ENCODE data around the gene SHMT2.
"Not testable (repeated sequence)": the region's sequence is repeated elsewhere in the genome, so short reads cannot be mapped to it uniquely, and the experiment has no call there.

Gene SHMT2

DNA sequence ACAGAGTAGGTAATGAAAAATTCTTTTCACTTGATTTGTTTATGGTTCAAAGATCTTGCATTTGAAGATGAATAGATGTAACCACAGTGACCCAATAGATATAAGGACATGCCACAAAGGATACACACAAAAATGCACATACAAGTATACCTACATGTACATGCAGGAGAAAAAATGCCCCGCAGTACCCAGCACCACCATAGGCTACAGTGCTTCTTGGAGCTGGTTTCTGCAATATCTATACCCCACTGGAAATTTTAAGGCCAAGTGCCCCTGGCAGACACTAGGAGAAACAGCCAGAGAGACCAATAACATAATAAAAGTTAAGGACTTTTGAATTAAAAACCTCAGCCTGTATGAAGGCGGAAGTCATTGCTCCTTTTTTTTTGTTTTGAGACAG lies 33.6 kb downstream of the SHMT2 start:
- WGBS, 2 experiments: 92 to 93% methylated on average over 2 of the region's 2 CpGs
- no peak overlapping the region for H3K4me3 ChIP-seq (ENCODE audit: insufficient read depth, low read depth, low read length)
- H3K27me3 ChIP-seq (ENCODE audit: control insufficient read depth, insufficient read depth, low read length, poor library complexity, severe bottlenecking): no peaks in the 10 kb centered on the region
- no peaks in the 10 kb centered on the region for H3K9me3 ChIP-seq (ENCODE audit: control insufficient read depth, low read length)
- H3K36me3 ChIP-seq (ENCODE audit: control insufficient read depth, insufficient read depth, low read length): peaks cover 15% of the 10 kb centered on the region
- H3K27ac ChIP-seq (ENCODE audit: insufficient read depth, low read depth, low read length, poor library complexity, severe bottlenecking): no peak overlapping the region
- peaks cover 27% of the 10 kb centered on the region for H3K4me1 ChIP-seq (ENCODE audit: control insufficient read depth, insufficient read depth, low read length)

DNA sequence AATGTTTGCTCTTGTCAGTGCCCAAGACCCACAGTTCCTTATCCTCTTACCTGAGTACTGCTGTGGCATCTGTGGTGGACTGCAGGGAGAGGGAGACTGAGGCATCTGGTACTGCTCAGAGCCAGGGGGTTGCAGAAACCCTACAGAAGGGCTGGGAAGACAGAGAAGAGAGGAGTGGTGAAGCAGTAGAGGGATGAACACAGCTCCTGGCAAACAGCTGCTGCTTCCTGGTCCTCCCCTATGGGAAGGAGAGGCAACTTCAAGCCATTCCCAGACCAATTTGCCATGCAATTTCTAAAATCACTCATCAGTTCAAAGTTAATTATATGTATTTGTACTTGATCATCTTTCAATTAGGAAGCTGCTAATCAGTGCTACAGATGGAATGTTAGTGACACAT lies 37.2 kb downstream of the SHMT2 start:
- no peaks in the 10 kb centered on the region for H3K9me3 ChIP-seq (ENCODE audit: control insufficient read depth, low read length)
- H3K4me1 ChIP-seq (ENCODE audit: control insufficient read depth, insufficient read depth, low read length): peaks cover 12% of the 10 kb centered on the region
- peaks cover 22% of the 10 kb centered on the region for H3K36me3 ChIP-seq (ENCODE audit: control insufficient read depth, insufficient read depth, low read length)
- H3K4me3 ChIP-seq (ENCODE audit: insufficient read depth, low read depth, low read length): no peak overlapping the region
- H3K27me3 ChIP-seq (ENCODE audit: control insufficient read depth, insufficient read depth, low read length, poor library complexity, severe bottlenecking): no peaks in the 10 kb centered on the region
- H3K27ac ChIP-seq (ENCODE audit: insufficient read depth, low read depth, low read length, poor library complexity, severe bottlenecking): no peak overlapping the region

DNA sequence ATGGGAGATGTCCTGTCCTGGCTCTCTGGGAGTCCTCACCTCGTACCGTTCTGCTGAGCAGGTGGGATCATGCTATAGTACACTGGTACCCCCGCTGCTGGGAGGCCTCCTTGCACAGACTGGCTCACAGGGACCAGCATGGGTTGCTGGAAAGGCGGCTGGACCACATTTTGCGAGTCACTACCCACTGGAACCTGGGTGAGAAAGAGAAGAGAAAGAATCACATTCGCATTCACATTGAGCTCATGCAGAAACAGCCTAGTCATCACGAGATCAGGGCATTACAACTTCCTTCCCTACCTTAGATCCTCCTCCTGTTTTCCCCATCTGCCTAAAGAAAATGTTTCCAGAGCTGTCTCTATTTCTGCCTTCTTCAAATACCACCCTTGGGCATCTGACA lies 38.8 kb downstream of the SHMT2 start:
- 93 to 95% methylated on average over 7 of the region's 7 CpGs for WGBS, 2 experiments
- Histone ChIP-seq H3K4me1 (ENCODE audit: control insufficient read depth, insufficient read depth, low read length) (no peaks in the 10 kb centered on the region), H3K27me3 (ENCODE audit: control insufficient read depth, insufficient read depth, low read length, poor library complexity, severe bottlenecking) (no peaks in the 10 kb centered on the region), H3K36me3 (ENCODE audit: control insufficient read depth, insufficient read depth, low read length) (peaks cover 22% of the 10 kb centered on the region), H3K27ac (ENCODE audit: insufficient read depth, low read depth, low read length, poor library complexity, severe bottlenecking) (no peak overlapping the region), H3K9me3 (ENCODE audit: control insufficient read depth, low read length) (no peaks in the 10 kb centered on the region), H3K4me3 (ENCODE audit: insufficient read depth, low read depth, low read length) (no peak overlapping the region)

DNA sequence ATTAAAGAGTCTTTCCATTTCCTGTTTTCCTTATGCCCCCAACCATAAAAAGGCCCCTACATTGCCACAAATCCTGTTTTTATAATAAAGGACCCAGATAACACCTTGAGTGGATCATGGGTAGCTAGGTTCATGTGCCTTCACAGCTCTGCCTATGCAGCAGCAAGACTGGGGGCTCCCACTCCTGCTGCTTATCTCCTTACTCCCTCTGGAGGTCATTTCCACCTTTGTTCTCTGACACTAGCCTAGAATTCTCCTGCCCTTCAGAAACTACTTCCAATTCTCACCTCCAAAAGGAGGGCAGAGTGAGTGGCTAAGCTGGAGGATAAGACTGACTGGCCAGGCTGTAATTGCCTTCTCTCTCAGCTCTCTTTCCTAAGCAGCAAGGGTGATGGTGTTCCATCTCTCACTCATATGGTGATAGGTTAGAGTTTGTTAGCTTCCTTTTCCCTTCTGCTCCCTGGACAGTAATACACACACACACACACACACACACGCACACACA lies 41.5 kb downstream of the SHMT2 start:
- no peaks in the 10 kb centered on the region for H3K9me3 ChIP-seq (ENCODE audit: control insufficient read depth, low read length)
- H3K4me3 ChIP-seq (ENCODE audit: insufficient read depth, low read depth, low read length): no peak overlapping the region
- H3K36me3 ChIP-seq (ENCODE audit: control insufficient read depth, insufficient read depth, low read length): peaks cover 20% of the 10 kb centered on the region
- no peaks in the 10 kb centered on the region for H3K4me1 ChIP-seq (ENCODE audit: control insufficient read depth, insufficient read depth, low read length)
- WGBS, 2 experiments: 80 to 94% methylated on average over 1 of the region's 1 CpG
- H3K27me3 ChIP-seq (ENCODE audit: control insufficient read depth, insufficient read depth, low read length, poor library complexity, severe bottlenecking): no peaks in the 10 kb centered on the region
- no peak overlapping the region for H3K27ac ChIP-seq (ENCODE audit: insufficient read depth, low read depth, low read length, poor library complexity, severe bottlenecking)

DNA sequence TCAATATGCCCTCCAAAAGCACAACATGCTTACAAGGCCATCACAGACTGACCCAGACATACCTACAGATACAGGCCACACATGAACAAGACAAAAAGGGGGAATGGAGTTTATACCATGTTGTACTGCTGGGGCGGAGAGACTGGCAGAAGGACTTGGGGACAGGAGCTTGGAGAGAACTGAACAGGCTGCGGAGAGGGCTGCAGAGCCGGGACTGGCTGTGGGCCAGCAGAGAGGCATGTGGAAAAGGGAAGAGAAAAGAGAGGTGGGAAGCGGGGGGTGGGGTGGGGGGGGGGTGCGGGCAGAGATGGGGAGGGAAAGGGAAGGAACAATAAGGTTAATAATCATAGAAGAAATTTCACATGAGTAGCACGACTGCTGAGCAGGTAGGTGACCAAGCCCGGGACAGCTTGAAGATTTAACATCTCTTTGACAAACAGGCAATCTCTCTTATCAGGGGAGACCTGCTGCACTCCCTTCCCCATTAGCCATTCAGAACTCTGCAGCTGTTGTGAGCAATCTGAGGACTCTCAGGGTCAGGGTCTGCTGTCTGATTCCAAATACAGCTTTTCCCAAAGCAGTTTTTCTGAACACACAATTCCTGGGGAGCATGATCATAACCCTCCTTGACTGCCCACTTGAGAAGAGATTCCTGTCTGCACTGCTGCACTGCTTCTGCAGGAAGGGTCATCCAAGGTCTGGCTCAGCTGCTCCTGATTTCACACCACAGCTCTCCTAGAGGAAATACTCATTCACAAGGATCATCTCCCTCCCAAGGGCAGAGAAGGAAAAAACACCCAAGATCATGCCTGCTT lies 43.0 kb downstream of the SHMT2 start:
- Histone ChIP-seq H3K36me3 (ENCODE audit: control insufficient read depth, insufficient read depth, low read length) (peaks cover 20% of the 10 kb centered on the region), H3K27ac (ENCODE audit: insufficient read depth, low read depth, low read length, poor library complexity, severe bottlenecking) (no peak overlapping the region), H3K4me1 (ENCODE audit: control insufficient read depth, insufficient read depth, low read length) (no peaks in the 10 kb centered on the region), H3K4me3 (ENCODE audit: insufficient read depth, low read depth, low read length) (no peak overlapping the region), H3K27me3 (ENCODE audit: control insufficient read depth, insufficient read depth, low read length, poor library complexity, severe bottlenecking) (no peaks in the 10 kb centered on the region), H3K9me3 (ENCODE audit: control insufficient read depth, low read length) (no peaks in the 10 kb centered on the region)
- 90 to 91% methylated on average over 7 of the region's 7 CpGs for WGBS, 2 experiments

DNA sequence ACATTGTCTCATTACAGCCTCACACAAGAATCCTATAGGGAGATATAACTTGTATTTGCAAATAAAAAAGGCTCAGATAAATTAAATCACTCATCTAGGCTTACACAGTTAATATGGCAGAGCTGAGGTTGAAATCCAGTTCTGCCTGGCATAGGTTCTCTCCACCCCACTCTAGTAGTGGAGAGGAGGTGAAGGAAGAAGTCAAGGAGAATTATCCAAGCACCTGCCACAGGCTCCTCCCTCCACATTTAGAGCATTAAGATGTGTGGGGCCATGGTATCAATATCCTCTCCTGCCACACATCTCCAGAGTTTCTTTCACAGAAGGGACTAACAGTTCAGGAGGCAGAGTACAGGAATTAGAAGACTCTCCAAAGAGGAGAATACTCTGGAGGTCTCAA lies 44.0 kb downstream of the SHMT2 start:
- Histone ChIP-seq H3K4me1 (ENCODE audit: control insufficient read depth, insufficient read depth, low read length) (no peaks in the 10 kb centered on the region), H3K36me3 (ENCODE audit: control insufficient read depth, insufficient read depth, low read length) (peaks cover 12% of the 10 kb centered on the region), H3K9me3 (ENCODE audit: control insufficient read depth, low read length) (no peaks in the 10 kb centered on the region), H3K27me3 (ENCODE audit: control insufficient read depth, insufficient read depth, low read length, poor library complexity, severe bottlenecking) (no peaks in the 10 kb centered on the region), H3K4me3 (ENCODE audit: insufficient read depth, low read depth, low read length) (no peak overlapping the region), H3K27ac (ENCODE audit: insufficient read depth, low read depth, low read length, poor library complexity, severe bottlenecking) (no peak overlapping the region)

DNA sequence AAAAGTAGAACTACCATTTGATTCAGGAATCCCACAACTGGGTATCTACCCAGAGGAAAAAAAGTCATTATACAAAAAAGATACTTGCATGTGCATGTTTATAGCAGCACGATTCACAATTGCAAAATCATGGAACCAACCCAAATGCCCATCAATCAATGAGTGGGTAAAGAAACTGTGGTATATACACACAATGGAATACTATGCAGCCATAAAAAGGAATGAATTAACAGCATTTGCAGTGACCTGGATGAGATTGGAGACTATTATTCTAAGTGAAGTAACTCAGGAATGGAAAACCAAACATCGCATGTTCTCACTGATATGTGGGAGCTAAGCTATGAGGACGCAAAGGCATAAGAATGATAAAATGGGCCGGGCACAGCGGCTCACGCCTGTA lies 46.7 kb downstream of the SHMT2 start:
- H3K9me3 ChIP-seq (ENCODE audit: control insufficient read depth, low read length); H3K27ac ChIP-seq (ENCODE audit: insufficient read depth, low read depth, low read length, poor library complexity, severe bottlenecking); H3K4me3 ChIP-seq (ENCODE audit: insufficient read depth, low read depth, low read length); H3K27me3 ChIP-seq (ENCODE audit: control insufficient read depth, insufficient read depth, low read length, poor library complexity, severe bottlenecking); H3K4me1 ChIP-seq (ENCODE audit: control insufficient read depth, insufficient read depth, low read length): not testable (repeated sequence)
- 96 to 97% methylated on average over 5 to 6 of the region's 6 CpGs for WGBS, 2 experiments
- H3K36me3 ChIP-seq (ENCODE audit: control insufficient read depth, insufficient read depth, low read length): peaks cover 12% of the 10 kb centered on the region

DNA sequence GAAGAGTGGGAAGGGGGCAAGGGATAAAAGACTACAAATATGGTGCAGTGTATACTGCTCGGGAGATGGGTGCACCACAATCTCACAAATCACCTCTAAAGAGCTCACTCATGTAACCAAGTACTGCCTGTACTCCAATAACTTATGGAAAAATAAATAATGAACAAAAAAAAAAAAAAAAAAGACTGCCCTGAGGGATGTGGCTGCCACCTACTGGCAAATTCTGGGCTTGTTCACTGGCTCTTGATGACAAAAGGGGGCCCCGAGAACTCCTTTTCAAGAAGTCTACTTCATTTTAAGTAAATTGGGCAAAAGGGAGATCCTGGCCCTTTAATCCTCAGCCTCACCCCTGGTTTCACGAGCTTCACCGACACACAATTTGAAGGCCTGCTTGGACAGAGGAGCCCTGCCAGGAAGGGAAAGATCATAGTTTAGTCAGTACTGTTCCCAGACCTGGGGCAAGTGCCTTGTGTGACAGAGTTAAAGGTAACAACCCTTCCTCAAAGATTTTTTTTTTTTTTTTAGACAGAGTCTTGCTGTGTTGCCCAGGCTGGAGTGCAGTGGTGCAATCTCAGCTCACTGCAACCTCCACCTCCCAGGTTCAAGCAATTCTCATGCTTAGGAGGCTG lies 47.5 kb downstream of the SHMT2 start:
- Histone ChIP-seq H3K36me3 (ENCODE audit: control insufficient read depth, insufficient read depth, low read length) (peaks cover 12% of the 10 kb centered on the region), H3K4me3 (ENCODE audit: insufficient read depth, low read depth, low read length) (no peak overlapping the region), H3K9me3 (ENCODE audit: control insufficient read depth, low read length) (no peaks in the 10 kb centered on the region), H3K27me3 (ENCODE audit: control insufficient read depth, insufficient read depth, low read length, poor library complexity, severe bottlenecking) (no peaks in the 10 kb centered on the region), H3K4me1 (ENCODE audit: control insufficient read depth, insufficient read depth, low read length) (no peaks in the 10 kb centered on the region), H3K27ac (ENCODE audit: insufficient read depth, low read depth, low read length, poor library complexity, severe bottlenecking) (no peak overlapping the region)
- 88 to 94% methylated on average over 3 to 4 of the region's 4 CpGs for WGBS, 2 experiments

DNA sequence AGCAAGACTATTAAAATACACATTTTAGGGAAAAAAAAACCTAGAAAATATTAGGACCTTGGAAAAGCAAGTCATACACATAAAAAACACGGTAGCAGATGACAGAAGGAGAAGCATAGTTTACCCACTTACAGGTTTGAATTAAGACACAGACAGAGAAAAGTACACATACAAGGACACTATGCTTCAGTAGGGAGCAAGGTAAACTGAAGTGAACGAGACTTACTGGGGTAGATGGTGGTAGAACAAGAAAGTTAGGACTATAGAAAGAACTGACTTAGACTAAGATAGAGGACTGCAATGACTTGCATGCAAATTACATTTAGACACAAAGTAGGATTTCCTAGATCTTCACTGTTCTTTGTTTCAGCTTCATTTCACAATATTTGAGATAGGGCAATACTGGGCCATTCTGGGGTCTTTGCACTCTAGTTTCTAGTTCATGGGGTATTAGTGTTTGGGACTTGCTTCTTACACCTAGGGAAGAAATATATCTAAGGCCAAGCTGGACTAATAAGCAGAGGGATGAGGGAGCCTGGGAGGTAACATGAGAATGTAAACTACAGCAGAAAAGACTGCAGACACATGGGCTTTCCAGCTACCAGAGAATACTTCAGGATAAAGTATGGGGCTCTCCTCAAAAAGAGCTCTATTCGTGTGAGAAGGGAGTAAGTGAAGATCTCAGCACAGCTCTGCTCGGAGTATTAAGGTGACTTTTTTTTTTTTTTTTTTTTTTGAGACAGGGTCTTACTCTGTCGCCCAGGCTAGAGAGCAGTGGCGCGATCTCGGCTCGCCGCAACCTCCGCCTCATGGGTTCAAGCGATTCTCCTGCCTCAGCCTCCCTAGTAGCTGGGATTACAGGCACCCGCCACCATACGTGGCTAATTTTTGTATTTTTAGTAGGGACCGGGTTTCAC lies 49.2 kb downstream of the SHMT2 start:
- no peak overlapping the region for H3K4me3 ChIP-seq (ENCODE audit: insufficient read depth, low read depth, low read length)
- H3K9me3 ChIP-seq (ENCODE audit: control insufficient read depth, low read length): no peaks in the 10 kb centered on the region
- H3K36me3 ChIP-seq (ENCODE audit: control insufficient read depth, insufficient read depth, low read length): peaks cover 12% of the 10 kb centered on the region
- H3K27ac ChIP-seq (ENCODE audit: insufficient read depth, low read depth, low read length, poor library complexity, severe bottlenecking): no peak overlapping the region
- 97% methylated on average over 15 of the region's 15 CpGs for WGBS, 2 experiments
- no peaks in the 10 kb centered on the region for H3K4me1 ChIP-seq (ENCODE audit: control insufficient read depth, insufficient read depth, low read length)
- H3K27me3 ChIP-seq (ENCODE audit: control insufficient read depth, insufficient read depth, low read length, poor library complexity, severe bottlenecking): no peaks in the 10 kb centered on the region
